Measurements from ENCODE around the gene RTTN. TPM values are rescaled to one million over a fixed set of nuclear protein-coding genes. Genes with fewer than 3 reads are reported as not detected.

Gene RTTN
- total RNA-seq, 1 donor from 2014 or later = 24.7 TPM

GRCh38 chr18:70232261-70232660 is 26.8 kb upstream of the RTTN start:
- TF ChIP-seq, protein P1, sequence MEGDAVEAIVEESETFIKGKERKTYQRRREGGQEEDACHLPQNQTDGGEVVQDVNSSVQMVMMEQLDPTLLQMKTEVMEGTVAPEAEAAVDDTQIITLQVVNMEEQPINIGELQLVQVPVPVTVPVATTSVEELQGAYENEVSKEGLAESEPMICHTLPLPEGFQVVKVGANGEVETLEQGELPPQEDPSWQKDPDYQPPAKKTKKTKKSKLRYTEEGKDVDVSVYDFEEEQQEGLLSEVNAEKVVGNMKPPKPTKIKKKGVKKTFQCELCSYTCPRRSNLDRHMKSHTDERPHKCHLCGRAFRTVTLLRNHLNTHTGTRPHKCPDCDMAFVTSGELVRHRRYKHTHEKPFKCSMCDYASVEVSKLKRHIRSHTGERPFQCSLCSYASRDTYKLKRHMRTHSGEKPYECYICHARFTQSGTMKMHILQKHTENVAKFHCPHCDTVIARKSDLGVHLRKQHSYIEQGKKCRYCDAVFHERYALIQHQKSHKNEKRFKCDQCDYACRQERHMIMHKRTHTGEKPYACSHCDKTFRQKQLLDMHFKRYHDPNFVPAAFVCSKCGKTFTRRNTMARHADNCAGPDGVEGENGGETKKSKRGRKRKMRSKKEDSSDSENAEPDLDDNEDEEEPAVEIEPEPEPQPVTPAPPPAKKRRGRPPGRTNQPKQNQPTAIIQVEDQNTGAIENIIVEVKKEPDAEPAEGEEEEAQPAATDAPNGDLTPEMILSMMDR (IDR thresholded peaks at IDR 0.05; ENCODE audit: unreplicated experiment) = no peak
- H3K4me1 Mint-ChIP-seq (ENCODE audit: low read depth) = peaks cover 16% of the 10 kb centered on the region
- no peak overlapping the region for H3K4me3 Mint-ChIP-seq (ENCODE audit: low read depth)
- H3K27me3 Mint-ChIP-seq = no peaks in the 10 kb centered on the region
- peak overlapping the region; percentile 61 for H3K27ac Mint-ChIP-seq
- DNase-seq (ENCODE audit: low spot score, unreplicated experiment) = no peak
- H3K9me3 Mint-ChIP-seq (ENCODE audit: low read depth) = peaks cover 16% of the 10 kb centered on the region
- H3K36me3 Mint-ChIP-seq (ENCODE audit: insufficient read depth) = no peaks in the 10 kb centered on the region

DNA sequence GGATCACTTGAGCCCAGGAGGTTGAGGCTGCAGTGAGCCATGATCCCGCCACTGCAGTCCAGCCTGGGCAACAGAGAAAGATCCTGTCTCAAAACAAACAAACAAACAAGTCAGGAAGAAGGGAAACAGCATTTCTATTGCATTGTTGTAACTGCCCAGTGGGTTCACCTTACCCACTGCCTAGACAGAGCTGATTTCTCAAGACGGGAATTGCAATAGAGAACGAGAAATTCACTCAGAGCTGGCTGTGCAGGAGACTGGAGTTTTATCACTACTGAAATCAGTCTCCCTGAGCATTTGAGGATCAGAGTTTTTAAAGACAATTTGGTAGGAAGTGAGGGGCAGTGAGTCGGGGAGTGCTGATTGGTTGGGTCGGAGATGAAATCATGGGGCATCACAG is 24.2 kb upstream of the RTTN start:
- Mint-ChIP-seq H3K4me1 (ENCODE audit: low read depth) (peaks cover 16% of the 10 kb centered on the region), H3K27ac (no peak overlapping the region), H3K4me3 (ENCODE audit: low read depth) (no peak overlapping the region), H3K36me3 (ENCODE audit: insufficient read depth) (peaks cover 1% of the 10 kb centered on the region), H3K27me3 (no peaks in the 10 kb centered on the region), H3K9me3 (ENCODE audit: low read depth) (peaks cover 21% of the 10 kb centered on the region)
- TF ChIP-seq, protein P1 (IDR thresholded peaks at IDR 0.05; ENCODE audit: unreplicated experiment) = no peak
- DNase-seq (ENCODE audit: low spot score, unreplicated experiment) = no peak

- Mint-ChIP-seq H3K9me3 (ENCODE audit: low read depth) (peaks cover 21% of the 10 kb centered on the region), H3K27ac (no peak overlapping the region), H3K36me3 (ENCODE audit: insufficient read depth) (peaks cover 1% of the 10 kb centered on the region), H3K4me1 (ENCODE audit: low read depth) (peaks cover 12% of the 10 kb centered on the region), H3K27me3 (peaks cover 3% of the 10 kb centered on the region), H3K4me3 (ENCODE audit: low read depth) (no peak overlapping the region)
- DNase-seq (ENCODE audit: low spot score, unreplicated experiment) = no peak
- TF ChIP-seq, protein P1 (IDR thresholded peaks at IDR 0.05; ENCODE audit: unreplicated experiment) = no peak
Measured at GRCh38 chr18:70228536-70228935, 23.0 kb upstream of the RTTN start.

GRCh38 chr18:70227438-70227837 is 22.0 kb upstream of the RTTN start:
- DNase-seq (ENCODE audit: low spot score, unreplicated experiment) = no peak
- Mint-ChIP-seq H3K36me3 (ENCODE audit: insufficient read depth) (peaks cover 1% of the 10 kb centered on the region), H3K4me1 (ENCODE audit: low read depth) (peaks cover 6% of the 10 kb centered on the region), H3K4me3 (ENCODE audit: low read depth) (no peak overlapping the region), H3K9me3 (ENCODE audit: low read depth) (peaks cover 21% of the 10 kb centered on the region), H3K27ac (no peak overlapping the region), H3K27me3 (peaks cover 5% of the 10 kb centered on the region)
- TF ChIP-seq, protein P1 (IDR thresholded peaks at IDR 0.05; ENCODE audit: unreplicated experiment) = no peak

DNA sequence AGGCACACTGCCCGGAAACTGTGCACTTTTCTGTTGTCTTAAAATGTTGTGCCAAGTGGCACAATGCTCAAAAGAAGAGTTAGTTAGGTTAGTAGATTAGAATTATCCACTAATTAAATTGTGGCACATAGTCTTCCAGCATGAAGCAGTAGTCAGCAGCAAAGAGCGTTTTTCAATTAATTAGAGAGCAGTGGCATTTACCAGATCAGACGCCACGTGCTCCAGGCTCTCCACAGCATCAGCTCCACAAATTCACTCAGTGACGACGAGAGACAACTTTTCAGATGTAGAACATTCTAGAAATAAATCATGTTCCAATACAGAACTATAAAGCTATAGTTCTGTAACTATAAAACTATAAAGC is 16.4 kb upstream of the RTTN start:
- H3K4me1 Mint-ChIP-seq (ENCODE audit: low read depth) = no peaks in the 10 kb centered on the region
- H3K27me3 Mint-ChIP-seq = peaks cover 20% of the 10 kb centered on the region
- no peaks in the 10 kb centered on the region for H3K36me3 Mint-ChIP-seq (ENCODE audit: insufficient read depth)
- H3K9me3 Mint-ChIP-seq (ENCODE audit: low read depth) = peaks cover under 1% of the 10 kb centered on the region
- no peak overlapping the region for H3K4me3 Mint-ChIP-seq (ENCODE audit: low read depth)
- DNase-seq (ENCODE audit: low spot score, unreplicated experiment) = no peak
- TF ChIP-seq, protein P1 (IDR thresholded peaks at IDR 0.05; ENCODE audit: unreplicated experiment) = no peak
- no peak overlapping the region for H3K27ac Mint-ChIP-seq
